Caco-2 (cell line): ENCODE results near the gene HELZ. TPM values are rescaled to one million over a fixed set of nuclear protein-coding genes. Genes with fewer than 3 reads are reported as not detected.

ENCODE experiments used
- BruUV-seq: library from RNA; stranded (reverse); fragments of 400-500 nt; replicated peaks from 2 replicates; lab custom pipeline; 2021; lab: Mats Ljungman, UMichigan
- CTCF ChIA-PET: fragments of 300-600 bp; sonication (Branson Sonifier 250); formaldehyde crosslinking; loops from one replicate; lab custom pipeline; 2022; ENCODE audit warnings: antibody characterized with exemption; lab: Charles Lee
- POLR2A ChIA-PET: fragments of 300-600 bp; sonication (Branson Sonifier 250); formaldehyde crosslinking; loops from one replicate; lab custom pipeline; 2022; ENCODE audit warnings: antibody characterized with exemption; lab: Charles Lee
- DNase-seq, 2 experiments: peaks; one replicate each; pipeline versions ENCODE4 v3.0.0 to v3.0.0-alpha.2; 2020 to 2022
- H3K27me3 ChIP-seq: replicated peaks from 2 replicates; pipeline ENCODE4 v1.6.0; 2011; ENCODE audit warnings: low read length; ENCODE audit not compliant: control insufficient read depth, insufficient read depth
- H3K36me3 ChIP-seq: 2 replicates; pipeline ENCODE4 v1.5.1; 2011; ENCODE audit warnings: low read length; ENCODE audit not compliant: control insufficient read depth, insufficient read depth
- H3K4me1 ChIP-seq: fragments of 250-450 bp; sonication (Bioruptor Pico); 2 replicates; pipeline ENCODE4 v1.5.1; 2020; ENCODE audit warnings: mild to moderate bottlenecking
- H3K4me3 ChIP-seq: 2 replicates; pipeline ENCODE4 v1.5.1; 2011; ENCODE audit warnings: low read depth, mild to moderate bottlenecking, control low read depth, low read length
- H3K9me3 ChIP-seq: fragments of 250-450 bp; sonication (Bioruptor Pico); 2 replicates; pipeline ENCODE4 v1.5.1; 2020; ENCODE audit warnings: mild to moderate bottlenecking, moderate library complexity
- H3K27ac Mint-ChIP-seq: one replicate; pipeline ENCODE4 v1.8.0; 2022; ENCODE audit warnings: mixed read lengths; ENCODE audit not compliant: unreplicated experiment
- H3K27me3 Mint-ChIP-seq: one replicate; pipeline ENCODE4 v1.8.0; 2022; ENCODE audit warnings: mixed read lengths; ENCODE audit not compliant: insufficient read depth, unreplicated experiment
- H3K36me3 Mint-ChIP-seq: one replicate; pipeline ENCODE4 v1.8.0; 2022; ENCODE audit warnings: mild to moderate bottlenecking, mixed read lengths; ENCODE audit not compliant: insufficient read depth, unreplicated experiment
- H3K4me1 Mint-ChIP-seq: one replicate; pipeline ENCODE4 v1.8.0; 2022; ENCODE audit warnings: low read depth, mixed read lengths; ENCODE audit not compliant: unreplicated experiment
- H3K4me3 Mint-ChIP-seq: one replicate; pipeline ENCODE4 v1.8.0; 2022; ENCODE audit warnings: mild to moderate bottlenecking, moderate library complexity, mixed read lengths; ENCODE audit not compliant: unreplicated experiment
- H3K9me3 Mint-ChIP-seq: one replicate; pipeline ENCODE4 v1.8.0; 2022; ENCODE audit warnings: mixed read lengths; ENCODE audit not compliant: unreplicated experiment
- intact Hi-C: fragments of 100-400 bp; cut with micrococcal nuclease; formaldehyde crosslinking; loops from one replicate; pipeline ENCODE4 v1.10.0; 2022; ENCODE audit not compliant: unreplicated experiment
- total RNA-seq: library from RNA; stranded (reverse); gene quantifications from 2 replicates; pipeline ENCODE4 v1.2.3, GENCODE V29; 2022
- TF ChIP-seq, protein P1 (sequence below), 2 experiments: fragments of 200-600 bp in 1 of 2; IDR thresholded peaks; 1 replicate in 1 of 2; 2 replicates in 1 of 2; pipeline versions ENCODE4 v1.5.1 to v1.8.0; 2011 to 2022; ENCODE audit warnings: antibody characterized with exemption in 1 of 2, control low read depth in 1 of 2, inconsistent platforms in 1 of 2, low read depth in 1 of 2, low read length in 1 of 2, mild to moderate bottlenecking in 1 of 2, moderate library complexity in 1 of 2; ENCODE audit not compliant: insufficient read depth in 1 of 2, severe bottlenecking in 1 of 2, unreplicated experiment in 1 of 2

HELZ gene
- total RNA-seq, 1 experiment from 2014 or later: 63.8 TPM

DNA sequence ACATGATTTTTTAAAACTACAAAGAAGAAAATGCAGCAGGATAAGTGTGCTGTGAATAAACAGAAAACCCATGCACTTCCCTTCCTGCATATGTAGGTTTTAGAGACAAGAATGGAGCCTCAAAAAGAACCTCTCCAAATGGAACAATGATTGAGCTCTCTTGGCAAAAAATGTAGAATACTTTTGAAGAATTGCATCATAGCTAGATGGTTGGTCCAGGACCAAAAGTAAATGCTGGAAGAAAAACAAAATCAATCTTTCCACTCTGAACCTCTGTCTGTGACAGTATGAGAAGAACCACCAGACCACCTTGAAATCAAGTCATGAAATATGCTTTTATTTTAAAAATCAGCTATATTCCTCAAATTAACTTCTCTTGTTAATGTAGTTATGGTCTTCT is 17.5 kb downstream of the HELZ start:
- H3K27me3 Mint-ChIP-seq: no peaks in the 10 kb centered on the region
- no TSS peak for BruUV-seq
- no peaks in the 10 kb centered on the region for H3K27me3 ChIP-seq
- H3K9me3 Mint-ChIP-seq: no peaks in the 10 kb centered on the region
- no peak for DNase-seq
- TF ChIP-seq, protein P1, sequence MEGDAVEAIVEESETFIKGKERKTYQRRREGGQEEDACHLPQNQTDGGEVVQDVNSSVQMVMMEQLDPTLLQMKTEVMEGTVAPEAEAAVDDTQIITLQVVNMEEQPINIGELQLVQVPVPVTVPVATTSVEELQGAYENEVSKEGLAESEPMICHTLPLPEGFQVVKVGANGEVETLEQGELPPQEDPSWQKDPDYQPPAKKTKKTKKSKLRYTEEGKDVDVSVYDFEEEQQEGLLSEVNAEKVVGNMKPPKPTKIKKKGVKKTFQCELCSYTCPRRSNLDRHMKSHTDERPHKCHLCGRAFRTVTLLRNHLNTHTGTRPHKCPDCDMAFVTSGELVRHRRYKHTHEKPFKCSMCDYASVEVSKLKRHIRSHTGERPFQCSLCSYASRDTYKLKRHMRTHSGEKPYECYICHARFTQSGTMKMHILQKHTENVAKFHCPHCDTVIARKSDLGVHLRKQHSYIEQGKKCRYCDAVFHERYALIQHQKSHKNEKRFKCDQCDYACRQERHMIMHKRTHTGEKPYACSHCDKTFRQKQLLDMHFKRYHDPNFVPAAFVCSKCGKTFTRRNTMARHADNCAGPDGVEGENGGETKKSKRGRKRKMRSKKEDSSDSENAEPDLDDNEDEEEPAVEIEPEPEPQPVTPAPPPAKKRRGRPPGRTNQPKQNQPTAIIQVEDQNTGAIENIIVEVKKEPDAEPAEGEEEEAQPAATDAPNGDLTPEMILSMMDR (IDR thresholded peaks at IDR 0.05; ENCODE audit: insufficient read depth in 1 of 2, low read depth in 1 of 2, low read length in 1 of 2, severe bottlenecking in 1 of 2, unreplicated experiment in 1 of 2): no peak
- no peaks in the 10 kb centered on the region for H3K9me3 ChIP-seq
- no peak overlapping the region for H3K4me3 Mint-ChIP-seq
- no peak overlapping the region for H3K27ac Mint-ChIP-seq
- peaks cover 65% of the 10 kb centered on the region for H3K36me3 Mint-ChIP-seq
- ChIA-PET CTCF (no interaction called here), POLR2A (no interaction called here)
- H3K4me3 ChIP-seq: no peak overlapping the region
- H3K4me1 ChIP-seq: peaks cover 8% of the 10 kb centered on the region; the same call in 1 of the 2 replicates
- intact Hi-C loops: no loop called here
- H3K4me1 Mint-ChIP-seq: peaks cover 7% of the 10 kb centered on the region
- H3K36me3 ChIP-seq: no peaks in the 10 kb centered on the region; the same call in 1 of the 2 replicates

DNA sequence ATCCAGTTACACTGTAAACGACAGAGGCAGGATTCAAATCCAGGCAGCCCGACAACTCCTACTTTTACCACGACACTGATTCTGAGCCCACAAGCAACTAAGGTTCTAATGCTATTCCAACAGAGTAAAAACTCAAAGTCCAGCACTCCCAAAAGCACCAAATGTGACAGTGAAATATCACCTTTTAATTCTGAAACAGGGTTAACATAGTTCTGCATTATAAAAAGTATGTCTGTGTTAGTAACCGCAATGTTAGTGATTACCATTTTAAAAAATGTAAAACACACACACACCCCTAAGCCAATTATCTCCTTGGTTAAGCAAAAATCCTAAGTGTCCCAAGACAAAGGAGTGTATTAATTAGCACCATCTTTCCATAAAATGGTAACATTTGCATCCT is 19.7 kb downstream of the HELZ start:
- Histone ChIP-seq H3K9me3 (no peaks in the 10 kb centered on the region), H3K4me1 (peaks cover 8% of the 10 kb centered on the region; the same call in 1 of the 2 replicates), H3K36me3 (no peaks in the 10 kb centered on the region; the same call in 1 of the 2 replicates), H3K27me3 (no peaks in the 10 kb centered on the region), H3K4me3 (no peak overlapping the region)
- Mint-ChIP-seq H3K9me3 (no peaks in the 10 kb centered on the region), H3K4me1 (peaks cover 13% of the 10 kb centered on the region), H3K27me3 (no peaks in the 10 kb centered on the region), H3K4me3 (peak overlapping the region; percentile 68), H3K27ac (peak overlapping the region; percentile 70), H3K36me3 (peaks cover 54% of the 10 kb centered on the region)
- CTCF ChIA-PET: no interaction called here
- intact Hi-C loops: loop anchor here (2.0 kb wide), 1 partner anchor 19 kb away; the partner anchor contains the start of gene HELZ
- DNase-seq: no peak
- TF ChIP-seq, protein P1 (IDR thresholded peaks at IDR 0.05; ENCODE audit: insufficient read depth in 1 of 2, low read depth in 1 of 2, low read length in 1 of 2, severe bottlenecking in 1 of 2, unreplicated experiment in 1 of 2): no peak
- BruUV-seq: no TSS peak
- POLR2A ChIA-PET: no interaction called here

DNA sequence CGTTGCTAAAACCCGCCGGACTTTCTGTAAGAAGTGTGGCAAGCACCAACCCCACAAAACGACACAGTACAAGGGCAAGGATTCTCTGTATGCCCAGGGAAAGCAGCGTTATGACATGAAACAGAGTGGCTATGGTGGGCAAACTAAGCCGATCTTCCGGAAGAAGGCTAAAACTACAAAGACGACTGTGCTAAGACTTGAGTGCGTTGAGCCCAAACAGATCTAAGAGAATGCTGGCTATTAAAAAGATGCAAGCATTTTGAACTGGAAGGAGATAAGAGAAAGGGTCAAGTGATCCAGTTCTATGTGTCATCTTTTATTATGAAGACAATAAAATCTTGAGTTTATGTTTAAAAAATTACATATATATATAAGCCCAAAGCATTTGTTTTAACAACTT is 20.3 kb downstream of the HELZ start:
- BruUV-seq: no TSS peak
- DNase-seq: no peak
- Histone ChIP-seq H3K9me3 (no peaks in the 10 kb centered on the region), H3K4me1 (peaks cover 8% of the 10 kb centered on the region; the same call in 1 of the 2 replicates), H3K27me3 (no peaks in the 10 kb centered on the region), H3K4me3 (peak overlapping the region; percentile 45), H3K36me3 (no peaks in the 10 kb centered on the region; the same call in 1 of the 2 replicates)
- Mint-ChIP-seq H3K4me1 (peaks cover 13% of the 10 kb centered on the region), H3K27ac (peak overlapping the region; percentile 70), H3K9me3 (no peaks in the 10 kb centered on the region), H3K27me3 (no peaks in the 10 kb centered on the region), H3K36me3 (peaks cover 51% of the 10 kb centered on the region), H3K4me3 (peak overlapping the region; percentile 68)
- intact Hi-C loops: loop anchor here (2.0 kb wide), 1 partner anchor 20 kb away; the partner anchor contains the start of gene HELZ
- ChIA-PET POLR2A (interaction anchor here (1.3 to 1.8 kb wide), 3 partner anchors 14 to 20 kb away, joined by 3 to 7 read pairs (median 6); partner anchors contain the start of gene HELZ), CTCF (interaction anchor here (1.7 kb wide), 1 partner anchor 24 kb away, joined by 5 read pairs; no protein-coding TSS in a partner anchor)
- TF ChIP-seq, protein P1 (IDR thresholded peaks at IDR 0.05; ENCODE audit: insufficient read depth in 1 of 2, low read depth in 1 of 2, low read length in 1 of 2, severe bottlenecking in 1 of 2, unreplicated experiment in 1 of 2): no peak
